DMS53 treated with DMSO at 0.1 percent for 48 hours (cell line): ENCODE measurements around the gene R3HCC1L.
"Not testable (repeated sequence)": the region's sequence is repeated elsewhere in the genome, so short reads cannot be mapped to it uniquely, and the experiment has no call there.

Source experiments
- DNase-seq: peaks from one replicate; lab custom pipeline; 2025; ENCODE audit not compliant: unreplicated experiment; lab: John Stamatoyannopoulos, UW

The R3HCC1L gene

GRCh38 chr10:98170249-98171117 is 36.0 kb downstream of the R3HCC1L start:
- DNase-seq = peak; percentile 75

- DNase-seq = no peak
Measured at GRCh38 chr10:98172073-98172472, 37.6 kb downstream of the R3HCC1L start.

- no peak for DNase-seq
Measured at GRCh38 chr10:98172495-98172894, 38.0 kb downstream of the R3HCC1L start.

GRCh38 chr10:98173260-98173659 is 38.8 kb downstream of the R3HCC1L start:
- DNase-seq = no peak

GRCh38 chr10:98182351-98182915 is 48.0 kb downstream of the R3HCC1L start:
- DNase-seq = not testable (repeated sequence)

- no peak for DNase-seq
Measured at GRCh38 chr10:98186681-98187080, 52.2 kb downstream of the R3HCC1L start.

- DNase-seq = not testable (repeated sequence)
Measured at GRCh38 chr10:98190773-98191172, 56.3 kb downstream of the R3HCC1L start.

GRCh38 chr10:98193037-98193436 is 58.6 kb downstream of the R3HCC1L start:
- DNase-seq = no peak

GRCh38 chr10:98194633-98195032 is 60.2 kb downstream of the R3HCC1L start:
- no peak for DNase-seq

- DNase-seq = no peak
Measured at GRCh38 chr10:98195120-98195519, 60.7 kb downstream of the R3HCC1L start.

- no peak for DNase-seq
Measured at GRCh38 chr10:98196985-98197384, 62.5 kb downstream of the R3HCC1L start.

- no peak for DNase-seq
Measured at GRCh38 chr10:98201760-98202159, 67.3 kb downstream of the R3HCC1L start.

- DNase-seq = no peak
Measured at GRCh38 chr10:98202378-98202777, 67.9 kb downstream of the R3HCC1L start.

- no peak for DNase-seq
Measured at GRCh38 chr10:98205351-98205750, 70.9 kb downstream of the R3HCC1L start.

GRCh38 chr10:98208925-98209324 is 74.5 kb downstream of the R3HCC1L start:
- DNase-seq = no peak

GRCh38 chr10:98209441-98209840 is 75.0 kb downstream of the R3HCC1L start:
- no peak for DNase-seq

- no peak for DNase-seq
Measured at GRCh38 chr10:98212196-98212595, 77.7 kb downstream of the R3HCC1L start.

- no peak for DNase-seq
Measured at GRCh38 chr10:98213740-98214139, 79.3 kb downstream of the R3HCC1L start.

- no peak for DNase-seq
Measured at GRCh38 chr10:98215373-98215772, 80.9 kb downstream of the R3HCC1L start.

GRCh38 chr10:98217801-98218200 is 83.3 kb downstream of the R3HCC1L start:
- DNase-seq = no peak

GRCh38 chr10:98223874-98224273 is 89.4 kb downstream of the R3HCC1L start:
- DNase-seq = no peak

- no peak for DNase-seq
Measured at GRCh38 chr10:98224509-98224908, 90.1 kb downstream of the R3HCC1L start.

- no peak for DNase-seq
Measured at GRCh38 chr10:98224996-98225395, 90.5 kb downstream of the R3HCC1L start.
